Body of pancreas (tissue), 4 donors: ENCODE data around the gene CLIC3.

Experiments
- CTCF ChIP-seq, 7 experiments: fragments of 450-650 bp in 4 of 7; fragments of 200-600 bp in 3 of 7; sonication (generic) in 3 of 7; IDR thresholded peaks; one replicate each; pipeline ENCODE4 v1.5.1; 2016 to 2019; ENCODE audit warnings: antibody characterized with exemption in 7 of 7
- POLR2A ChIP-seq, 3 donors: fragments of 450-650 bp; IDR thresholded peaks; one replicate each; pipeline ENCODE4 v1.6.1; 2016; ENCODE audit warnings: antibody characterized with exemption in 3 of 3, mild to moderate bottlenecking in 2 of 3

- TF ChIP-seq CTCF (IDR thresholded peaks at IDR 0.05), result no peak
- TF ChIP-seq POLR2A (IDR thresholded peaks at IDR 0.05), result no peak
These were observed 30.4 kb downstream of the CLIC3 start for GRCh38 chr9:136965771-136966484.
